H1 (cell line): ENCODE data around the gene BCL7B. TPM values are rescaled to one million over a fixed set of nuclear protein-coding genes. Genes with fewer than 3 reads are reported as not detected.

Source experiments
- CTCF ChIA-PET: fragments of 300-600 bp; sonication (Branson Sonifier 250); formaldehyde crosslinking; loops from one replicate; lab custom pipeline; 2021; ENCODE audit not compliant: partially characterized antibody; lab: Charles Lee
- POLR2A ChIA-PET: fragments of 300-600 bp; sonication (Branson Sonifier 250); formaldehyde crosslinking; loops from one replicate; lab custom pipeline; 2021; ENCODE audit warnings: inconsistent platforms; ENCODE audit not compliant: partially characterized antibody; lab: Charles Lee
- DNase-seq, 2 experiments: peaks; one replicate each; pipeline versions ENCODE4 v3.0.0 to v3.0.0-alpha.2; 2010 to 2022; ENCODE audit warnings: low spot score in 2 of 2, low read depth in 1 of 2, mixed read lengths in 1 of 2
- FAIRE-seq: peaks from 2 replicates; lab custom pipeline; 2011; peaks lifted over from hg19 to GRCh38; lab: Jason Lieb, UNC
- H2AFZ ChIP-seq: 2 replicates; pipeline ENCODE4 v1.8.1; 2012; ENCODE audit warnings: low read length, inconsistent platforms
- H2AK5ac ChIP-seq: 2 replicates; pipeline ENCODE4 v1.6.1; 2013; ENCODE audit warnings: low read depth, low read length
- H2BK120ac ChIP-seq: replicated peaks from 2 replicates; pipeline ENCODE3; 2013; ENCODE audit warnings: low read depth, low read length, inconsistent platforms
- H2BK12ac ChIP-seq: 2 replicates; pipeline ENCODE4 v1.6.1; 2013; ENCODE audit warnings: low read depth, low read length
- H2BK15ac ChIP-seq: 2 replicates; pipeline ENCODE4 v1.6.1; 2013; ENCODE audit warnings: low read length
- H2BK20ac ChIP-seq: 2 replicates; pipeline ENCODE4 v1.6.1; 2013; ENCODE audit warnings: low read length
- H2BK5ac ChIP-seq: 2 replicates; pipeline ENCODE4 v1.6.1; 2013; ENCODE audit warnings: low read depth, low read length
- H3K14ac ChIP-seq: 2 replicates; pipeline ENCODE4 v1.6.1; 2013; ENCODE audit warnings: inconsistent platforms; ENCODE audit not compliant: insufficient read length
- H3K18ac ChIP-seq: 2 replicates; pipeline ENCODE4 v1.6.1; 2013; ENCODE audit warnings: low read length; ENCODE audit errors: extremely low read depth
- H3K23ac ChIP-seq: 2 replicates; pipeline ENCODE4 v1.6.1; 2013; ENCODE audit warnings: inconsistent platforms; ENCODE audit not compliant: insufficient read length
- H3K23me2 ChIP-seq: 2 replicates; pipeline ENCODE4 v1.6.1; 2013; ENCODE audit warnings: low read depth, low read length
- H3K27ac ChIP-seq: 2 replicates; pipeline ENCODE4 v1.6.1; 2011; ENCODE audit warnings: low read depth, low read length, inconsistent platforms
- H3K27me3 ChIP-seq, 4 experiments: replicated peaks in 1 of 4; 1 replicate in 1 of 4; 2 replicates in 3 of 4; pipeline versions ENCODE4 v1.6.1 to v1.8.1; 2011 to 2013; ENCODE audit warnings: low read length in 3 of 4, mild to moderate bottlenecking in 3 of 4, inconsistent platforms in 2 of 4, mixed read lengths in 2 of 4, moderate library complexity in 1 of 4; ENCODE audit not compliant: control insufficient read depth in 3 of 4, insufficient read depth in 3 of 4; ENCODE audit errors: extremely low read depth in 1 of 4
- H3K36me3 ChIP-seq, 4 experiments: 2 replicates each; pipeline versions ENCODE4 v1.6.1 to v1.8.1; 2011 to 2013; ENCODE audit warnings: mild to moderate bottlenecking in 4 of 4, low read length in 3 of 4, moderate library complexity in 2 of 4, control low read depth in 1 of 4, inconsistent platforms in 1 of 4; ENCODE audit not compliant: insufficient read depth in 4 of 4, control insufficient read depth in 2 of 4
- H3K4ac ChIP-seq: replicated peaks from 2 replicates; pipeline ENCODE3; 2013; ENCODE audit warnings: low read length, low read depth, mixed read lengths, inconsistent platforms; ENCODE audit not compliant: insufficient read length
- H3K4me1 ChIP-seq, 4 experiments: replicated peaks in 1 of 4; 1 replicate in 1 of 4; 2 replicates in 3 of 4; pipeline versions ENCODE4 v1.6.1 to v1.8.1; 2011 to 2013; ENCODE audit warnings: low read length in 3 of 4, inconsistent platforms in 2 of 4, mixed read lengths in 1 of 4; ENCODE audit not compliant: insufficient read depth in 4 of 4, control insufficient read depth in 3 of 4
- H3K4me2 ChIP-seq, 2 experiments: 2 replicates each; pipeline versions ENCODE4 v1.6.1 to v1.8.1; 2011 to 2013; ENCODE audit warnings: low read depth in 2 of 2, low read length in 2 of 2, control low read depth in 1 of 2, inconsistent platforms in 1 of 2, mild to moderate bottlenecking in 1 of 2; ENCODE audit not compliant: insufficient read depth in 1 of 2
- H3K4me3 ChIP-seq, 4 experiments: fragments of 200-600, 300-600 bp in 1 of 4; sonication (generic), shearing (Covaris generic), sonication (Bioruptor Twin) in 1 of 4; 2 replicates each; pipeline versions ENCODE4 v1.5.1 to v1.8.1; 2011 to 2016; ENCODE audit warnings: low read length in 4 of 4, low read depth in 3 of 4, control low read depth in 2 of 4, inconsistent platforms in 2 of 4, mild to moderate bottlenecking in 2 of 4, mixed read lengths in 1 of 4, moderate library complexity in 1 of 4; ENCODE audit not compliant: insufficient read depth in 2 of 4; ENCODE audit errors: extremely low read depth in 1 of 4
- H3K56ac ChIP-seq: replicated peaks from 2 replicates; pipeline ENCODE3; 2013; ENCODE audit warnings: low read depth, mild to moderate bottlenecking, mixed read lengths, low read length, inconsistent platforms; ENCODE audit not compliant: insufficient read length
- H3K79me1 ChIP-seq: 2 replicates; pipeline ENCODE4 v1.6.1; 2013; ENCODE audit warnings: low read depth, low read length, control low read depth
- H3K79me2 ChIP-seq, 2 experiments: 2 replicates each; pipeline versions ENCODE4 v1.6.1 to v1.8.1; 2012 to 2013; ENCODE audit warnings: low read length in 2 of 2, mild to moderate bottlenecking in 2 of 2, inconsistent platforms in 1 of 2; ENCODE audit not compliant: insufficient read depth in 2 of 2, control insufficient read depth in 1 of 2
- H3K9ac ChIP-seq, 4 experiments: replicated peaks in 1 of 4; 1 replicate in 1 of 4; 2 replicates in 3 of 4; pipeline versions ENCODE4 v1.6.1 to v1.8.1; 2011 to 2013; ENCODE audit warnings: low read depth in 3 of 4, low read length in 3 of 4, control low read depth in 2 of 4, mild to moderate bottlenecking in 2 of 4, moderate library complexity in 2 of 4, inconsistent platforms in 1 of 4; ENCODE audit errors: extremely low read depth in 1 of 4
- H3K9me3 ChIP-seq, 2 experiments: 2 replicates each; pipeline versions ENCODE4 v1.6.1 to v1.8.1; 2012 to 2013; ENCODE audit warnings: mild to moderate bottlenecking in 2 of 2, moderate library complexity in 2 of 2, control low read depth in 1 of 2, inconsistent platforms in 1 of 2, low read depth in 1 of 2, low read length in 1 of 2, mixed read lengths in 1 of 2; ENCODE audit not compliant: insufficient read depth in 2 of 2
- H4K20me1 ChIP-seq, 2 experiments: replicated peaks in 1 of 2; 2 replicates each; pipeline versions ENCODE3 to v1.8.1; 2011 to 2013; ENCODE audit warnings: inconsistent platforms in 2 of 2, low read length in 2 of 2, mild to moderate bottlenecking in 1 of 2; ENCODE audit not compliant: insufficient read depth in 2 of 2, control insufficient read depth in 1 of 2
- H4K5ac ChIP-seq: 2 replicates; pipeline ENCODE4 v1.6.1; 2013; ENCODE audit warnings: low read length, low read depth, mixed read lengths, inconsistent platforms; ENCODE audit not compliant: insufficient read length
- H4K8ac ChIP-seq: 2 replicates; pipeline ENCODE4 v1.8.0; 2013; ENCODE audit warnings: mild to moderate bottlenecking, moderate library complexity, low read length, inconsistent platforms; ENCODE audit not compliant: insufficient read depth; ENCODE audit errors: extremely low read depth
- H4K91ac ChIP-seq: replicated peaks from 2 replicates; pipeline ENCODE3; 2013; ENCODE audit warnings: low read length, mixed read lengths, inconsistent platforms; ENCODE audit not compliant: insufficient read length
- BCL11A ChIP-seq, 2 experiments: IDR thresholded peaks; one replicate each; pipeline ENCODE4 v1.6.1; 2011; ENCODE audit warnings: low read depth in 2 of 2, low read length in 2 of 2, mild to moderate bottlenecking in 2 of 2
- BRCA1 ChIP-seq: IDR thresholded peaks from 2 replicates; pipeline ENCODE4 v1.6.1; 2012; ENCODE audit warnings: low read depth, low read length, improper control_type of control experiment
- CREB1 ChIP-seq: IDR thresholded peaks from 2 replicates; pipeline ENCODE4 v1.6.1; 2012; ENCODE audit warnings: inconsistent platforms
- EGR1 ChIP-seq: IDR thresholded peaks from 2 replicates; pipeline ENCODE4 v1.6.1; 2011; ENCODE audit warnings: low read depth, low read length, borderline replicate concordance
- EP300 ChIP-seq, 2 experiments: IDR thresholded peaks; 1 replicate in 1 of 2; 2 replicates in 1 of 2; pipeline ENCODE4 v1.6.1; 2011 to 2012; ENCODE audit warnings: low read depth in 2 of 2, low read length in 2 of 2, mild to moderate bottlenecking in 2 of 2, borderline replicate concordance in 1 of 2, inconsistent platforms in 1 of 2, moderate library complexity in 1 of 2
- HDAC6 ChIP-seq: IDR thresholded peaks from one replicate; pipeline ENCODE4 v1.7.1; 2012; ENCODE audit warnings: low read depth, mild to moderate bottlenecking, inconsistent platforms, low read length, moderate library complexity
- JUND ChIP-seq: IDR thresholded peaks from 2 replicates; pipeline ENCODE4 v1.6.1; 2011; ENCODE audit warnings: mild to moderate bottlenecking, improper control_type of control experiment, low read length
- KDM4A ChIP-seq: IDR thresholded peaks from one replicate; pipeline ENCODE4 v1.7.1; 2012; ENCODE audit warnings: low read depth, mild to moderate bottlenecking, moderate library complexity, low read length, inconsistent platforms; ENCODE audit not compliant: severe bottlenecking
- KDM5A ChIP-seq: fragments of 200-600 bp; IDR thresholded peaks from 2 replicates; pipeline ENCODE4 v1.7.1; 2012; ENCODE audit warnings: mild to moderate bottlenecking, low read length, inconsistent platforms, mixed read lengths
- MAFK ChIP-seq: IDR thresholded peaks from 2 replicates; pipeline ENCODE4 v1.6.1; 2012; ENCODE audit warnings: low read depth, mild to moderate bottlenecking, improper control_type of control experiment, low read length
- MAX ChIP-seq: IDR thresholded peaks from 2 replicates; pipeline ENCODE4 v1.6.1; 2012; ENCODE audit warnings: inconsistent platforms
- RBBP5 ChIP-seq: IDR thresholded peaks from 2 replicates; pipeline ENCODE4 v1.7.1; 2012; ENCODE audit warnings: low read depth, mild to moderate bottlenecking, inconsistent platforms, low read length, moderate library complexity, borderline replicate concordance
- WGBS, 2 experiments: shearing (Covaris generic) in 1 of 2; methylation state at CpG; one replicate each; pipeline versions ENCODE4 v1.1.6 to v1.1.7; 2013 to 2015; ENCODE audit warnings: low lambda C conversion rate in 2 of 2, mixed read lengths in 2 of 2, inconsistent platforms in 1 of 2, low coverage in 1 of 2, missing lambda C conversion rate in 1 of 2; ENCODE audit not compliant: insufficient replicate concordance in 2 of 2, insufficient coverage in 1 of 2, insufficient read length in 1 of 2; ENCODE audit errors: extremely low coverage in 1 of 2, missing lambda C conversion rate in 1 of 2; 5-methylcytosine and 5-hydroxymethylcytosine counted together
- polyA plus RNA-seq, 7 experiments: library from polyadenylated mRNA; depleted of rRNA in 3 of 7; stranded (reverse) in 5 of 7; unstranded in 2 of 7; fragments of >200 nt in 5 of 7; fragments of 200-250 nt in 2 of 7; gene quantifications; 1 replicate in 5 of 7; 2 replicates in 1 of 7; 4 replicates in 1 of 7; pipeline versions ENCODE4 v1.2.1 to v1.2.3, GENCODE V29; 2011 to 2013; ENCODE audit warnings: missing spikeins in 2 of 7, mixed read lengths in 2 of 7
- total RNA-seq: library from RNA; stranded (reverse); fragmentation: NEBNext Ultra II Directional; extraction: Animal tissue kit (Norgen Biotek cat#: 25700); gene quantifications from 2 replicates; pipeline ENCODE4 v1.2.1, GENCODE V29; 2021

The BCL7B gene
- total and polyA plus RNA-seq, 2 of the 8 experiments (the other 6 are each of a cell fraction or from before 2014, with no cell fraction given) = 24.9 to 44.6 TPM

GRCh38 chr7:73539709-73540108 is 17.8 kb downstream of the BCL7B start:
- TF ChIP-seq KDM4A (no peak), KDM5A (no peak), EGR1 (no peak), EP300 (IDR thresholded peaks at IDR 0.05; ENCODE audit: borderline replicate concordance in 1 of 2, low read depth in 2 of 2, low read length in 2 of 2) (no peak), JUND (no peak), BCL11A (IDR thresholded peaks at IDR 0.05; ENCODE audit: low read depth in 2 of 2, low read length in 2 of 2) (no peak), CREB1 (no peak), MAFK (no peak), MAX (no peak), HDAC6 (no peak), BRCA1 (no peak), RBBP5 (no peak)
- H3K4me3 ChIP-seq = no peak overlapping the region
- H3K36me3 ChIP-seq = peaks cover 14 to 51% (median 27%) of the 10 kb centered on the region in 4 experiments; a peak in 7 of 8 replicates
- H3K79me2 ChIP-seq = no peaks in the 10 kb centered on the region; a peak in 1 of 4 replicates
- H3K9ac ChIP-seq = no peak overlapping the region
- H2AFZ ChIP-seq = no peak overlapping the region
- no peak overlapping the region for H2BK5ac ChIP-seq
- H4K5ac ChIP-seq = no peak overlapping the region
- no peak overlapping the region for H3K18ac ChIP-seq
- no peak overlapping the region for H4K8ac ChIP-seq
- H3K27me3 ChIP-seq = no peaks in the 10 kb centered on the region
- no peak overlapping the region for H3K4ac ChIP-seq
- no peak overlapping the region for H3K27ac ChIP-seq
- H3K79me1 ChIP-seq = peaks cover 3% of the 10 kb centered on the region; the same call in 1 of the 2 replicates
- FAIRE-seq (no peak), DNase-seq (no peak)
- peaks cover 0 to 5% of the 10 kb centered on the region in 2 experiments for H4K20me1 ChIP-seq
- no peak overlapping the region for H3K23ac ChIP-seq
- H3K56ac ChIP-seq = no peak overlapping the region
- no peaks in the 10 kb centered on the region for H3K4me1 ChIP-seq
- H2AK5ac ChIP-seq = no peak overlapping the region
- H2BK120ac ChIP-seq = no peak overlapping the region
- no peaks in the 10 kb centered on the region for H3K9me3 ChIP-seq
- H3K4me2 ChIP-seq = no peak overlapping the region
- no peaks in the 10 kb centered on the region for H3K23me2 ChIP-seq
- ChIA-PET CTCF (interaction anchor here (1.0 to 1.7 kb wide), 4 partner anchors 9 to 67 kb away, joined by 3 to 6 read pairs (median 4); no protein-coding TSS in a partner anchor), POLR2A (interaction anchor here (0.9 to 1.9 kb wide), 3 partner anchors 13 to 21 kb away, joined by 3 to 7 read pairs (median 4); no protein-coding TSS in a partner anchor)
- H2BK15ac ChIP-seq = no peak overlapping the region
- no peak overlapping the region for H2BK20ac ChIP-seq
- WGBS, 2 experiments = 86% methylated on average over 13 of the region's 13 CpGs; no CpG with 5 or more reads in 1 of the 2 experiments
- no peak overlapping the region for H4K91ac ChIP-seq
- no peak overlapping the region for H2BK12ac ChIP-seq
- H3K14ac ChIP-seq = no peak overlapping the region
